ENCODE measurements around the gene FNBP1.

FNBP1 gene

GRCh38 chr9:129954868-129955550 lies 88.0 kb downstream of the FNBP1 start:
- no peak for TF ChIP-seq GABPA (IDR thresholded peaks at IDR 0.05; ENCODE audit: low read depth)
- no peak for TF ChIP-seq CTCF (IDR thresholded peaks at IDR 0.05; ENCODE audit: insufficient read depth, low read length)
- no peak for TF ChIP-seq POLR2AphosphoS5 (IDR thresholded peaks at IDR 0.05; ENCODE audit: low read depth)
- peak; percentile 79 for TF ChIP-seq SPI1 (IDR thresholded peaks at IDR 0.05; ENCODE audit: borderline replicate concordance, low read depth)
- DNase-seq (ENCODE audit: low read depth in 1 of 2, low spot score in 1 of 2) = peak; percentile 52 to 78
- Histone ChIP-seq H3K4me3 (replicated peaks; ENCODE audit: insufficient read depth, low read length) (no peak overlapping the region), H3K27ac (replicated peaks) (peak overlapping the region; percentile 56), H3K27me3 (ENCODE audit: insufficient read depth, poor library complexity, severe bottlenecking) (no peaks in the 10 kb centered on the region)

- Histone ChIP-seq H3K27me3 (ENCODE audit: insufficient read depth, poor library complexity, severe bottlenecking) (no peaks in the 10 kb centered on the region), H3K4me3 (replicated peaks; ENCODE audit: insufficient read depth, low read length) (no peak overlapping the region), H3K27ac (replicated peaks) (no peak overlapping the region)
- DNase-seq (ENCODE audit: low read depth in 1 of 2, low spot score in 1 of 2) = no peak
- TF ChIP-seq GABPA (IDR thresholded peaks at IDR 0.05; ENCODE audit: low read depth) (no peak), POLR2AphosphoS5 (IDR thresholded peaks at IDR 0.05; ENCODE audit: low read depth) (no peak), CTCF (IDR thresholded peaks at IDR 0.05; ENCODE audit: insufficient read depth, low read length) (no peak), SPI1 (IDR thresholded peaks at IDR 0.05; ENCODE audit: borderline replicate concordance, low read depth) (no peak), REST (IDR thresholded peaks at IDR 0.05; ENCODE audit: insufficient replicate concordance, low read depth) (no peak)
Measured at GRCh38 chr9:129953736-129954135, 89.3 kb downstream of the FNBP1 start.

GRCh38 chr9:129952337-129952736 lies 90.7 kb downstream of the FNBP1 start:
- no peak overlapping the region for H3K4me3 ChIP-seq (replicated peaks; ENCODE audit: insufficient read depth, low read length)
- TF ChIP-seq CTCF (IDR thresholded peaks at IDR 0.05; ENCODE audit: insufficient read depth, low read length) = no peak
- no peak for TF ChIP-seq SPI1 (IDR thresholded peaks at IDR 0.05; ENCODE audit: borderline replicate concordance, low read depth)
- no peak for TF ChIP-seq POLR2AphosphoS5 (IDR thresholded peaks at IDR 0.05; ENCODE audit: low read depth)
- TF ChIP-seq GABPA (IDR thresholded peaks at IDR 0.05; ENCODE audit: low read depth) = no peak
- TF ChIP-seq REST (IDR thresholded peaks at IDR 0.05; ENCODE audit: insufficient replicate concordance, low read depth) = no peak
- no peak overlapping the region for H3K27ac ChIP-seq (replicated peaks)
- no peak for DNase-seq (ENCODE audit: low read depth in 1 of 2, low spot score in 1 of 2)
- no peaks in the 10 kb centered on the region for H3K27me3 ChIP-seq (ENCODE audit: insufficient read depth, poor library complexity, severe bottlenecking)
